ENCODE measurements around the gene TMEM242.
"Not testable (repeated sequence)": the region's sequence is repeated elsewhere in the genome, so short reads cannot be mapped to it uniquely, and the experiment has no call there.

TMEM242 gene

DNA sequence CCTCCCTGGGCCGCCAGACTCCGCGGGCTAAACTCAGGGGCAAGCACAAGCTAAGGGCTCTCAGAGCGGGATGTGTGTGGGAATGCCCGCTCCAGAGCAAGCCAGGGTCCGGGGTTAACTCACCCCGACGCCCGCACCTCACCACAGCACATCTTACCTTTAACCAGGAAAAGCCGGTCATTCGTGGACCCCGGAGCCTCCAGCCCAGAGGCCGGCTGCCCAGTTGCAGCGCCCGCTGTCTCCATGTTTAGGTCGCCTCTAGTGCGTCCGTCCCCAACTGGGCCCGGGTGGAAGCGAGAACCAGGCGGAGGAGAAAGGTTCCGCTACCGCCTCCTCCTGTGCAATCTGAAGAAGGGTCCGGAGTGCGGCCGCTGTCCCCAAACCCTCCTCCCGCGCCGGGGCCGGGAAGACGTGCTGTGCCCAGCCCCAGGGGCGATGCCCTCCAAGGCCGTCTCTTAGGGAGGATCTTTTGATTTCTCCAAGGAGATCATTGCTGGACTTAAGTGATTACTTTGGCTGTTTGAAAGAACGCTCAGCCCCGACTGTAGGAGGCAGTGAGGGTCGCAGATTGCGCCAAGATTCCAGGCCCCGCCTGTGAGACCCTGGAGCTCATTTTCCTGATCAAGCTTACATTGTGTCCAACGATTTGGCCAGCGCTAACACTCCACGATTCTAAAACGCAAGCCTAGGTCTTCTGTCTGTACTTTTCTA lies at the start of gene TMEM242:
Gene TMEM242 (minus strand): TSS at position 265 of the 711 bp plus-strand sequence. CDS start 20 bp downstream, at position 245.
- ATAC-seq = peak; percentile 92 to 94

DNA sequence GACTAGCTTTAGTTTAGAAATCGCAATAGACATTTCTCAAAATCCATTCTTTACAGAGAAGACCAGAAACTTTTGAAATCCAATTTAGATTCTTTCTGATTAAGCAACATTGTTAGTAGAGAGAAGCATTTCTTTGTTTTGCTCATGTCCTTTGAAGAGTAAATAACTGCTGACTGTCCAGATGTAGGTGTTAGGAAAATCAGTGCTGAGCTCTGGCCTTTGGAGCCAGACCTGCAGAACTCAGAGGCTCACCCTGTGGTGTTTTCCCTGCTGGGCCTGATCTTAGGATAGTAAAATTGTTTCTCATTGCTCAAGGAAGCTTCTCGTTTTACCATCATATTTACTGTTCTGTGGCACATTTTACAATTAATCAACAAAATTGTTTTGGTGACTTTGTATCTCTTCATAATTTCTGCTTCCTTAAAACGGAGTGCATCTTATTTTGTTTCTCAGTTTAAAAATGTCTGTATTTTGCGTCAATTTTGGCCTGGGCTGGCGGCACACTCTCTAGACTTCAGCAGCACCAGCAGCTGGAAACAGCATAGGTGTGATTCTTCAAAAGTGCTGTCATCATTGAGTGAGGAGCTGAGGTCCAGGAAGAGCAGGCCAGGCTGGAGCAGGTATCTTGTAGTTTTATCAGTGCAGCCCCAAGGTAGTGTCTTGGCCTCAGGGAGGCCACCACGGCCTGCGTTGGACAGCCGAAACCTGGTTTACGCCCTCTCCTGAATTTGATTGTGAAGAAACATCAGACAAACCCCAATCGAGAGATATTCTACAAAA lies 49.4 kb upstream of the TMEM242 start:
- no peak for ATAC-seq

DNA sequence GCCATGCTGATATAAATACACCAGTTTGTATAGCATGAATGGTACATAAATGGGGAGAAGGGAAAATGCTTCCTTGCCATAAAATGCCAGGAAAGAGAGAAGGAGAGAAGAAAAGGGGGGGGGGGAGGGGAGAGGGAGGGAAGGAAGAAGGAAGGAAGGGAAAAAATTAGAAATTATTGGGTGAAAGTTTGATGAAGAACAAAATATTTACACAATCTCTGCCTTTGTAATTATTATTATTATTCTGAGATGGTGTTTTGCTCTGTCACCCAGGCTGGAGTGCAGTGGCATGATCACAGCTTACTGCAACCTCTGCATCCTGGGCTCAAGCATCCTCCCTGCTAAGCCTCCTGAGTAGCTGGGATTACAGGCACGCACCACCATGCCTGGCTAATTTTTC lies 47.4 kb upstream of the TMEM242 start:
- ATAC-seq = no peak

DNA sequence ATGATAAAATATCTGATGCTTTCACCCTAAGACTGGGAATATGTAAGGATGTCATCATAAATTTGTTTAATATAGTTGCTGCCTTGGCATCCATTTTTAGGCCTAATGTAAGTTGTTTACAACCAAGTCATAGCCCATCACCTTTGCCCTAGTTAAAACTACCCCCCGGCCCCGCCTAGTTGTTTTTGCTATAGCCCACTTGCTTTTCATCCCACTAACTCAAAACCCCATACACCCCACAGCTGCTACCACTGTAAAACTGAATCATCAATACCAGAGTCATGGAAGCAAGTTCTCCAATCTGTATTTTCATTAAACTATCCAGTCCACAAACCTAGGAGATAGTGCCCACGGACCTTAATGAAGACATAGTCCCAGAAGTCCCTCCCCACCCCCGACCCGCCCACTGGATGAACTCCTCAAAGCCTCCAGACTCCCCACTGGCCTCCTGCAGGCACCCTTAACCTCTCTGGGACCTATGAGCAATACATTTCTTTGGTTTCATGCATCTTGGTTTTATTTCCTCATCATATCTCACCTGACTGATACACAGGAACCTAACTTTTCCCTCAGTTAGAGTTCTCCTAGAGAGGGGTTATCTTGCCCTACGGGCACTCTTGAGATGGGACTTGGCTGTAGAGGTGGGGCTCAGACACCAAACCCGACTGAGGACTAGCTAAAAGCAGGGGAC lies 45.2 kb upstream of the TMEM242 start:
- peak in 1 of 2 donors; percentile 32 for ATAC-seq

DNA sequence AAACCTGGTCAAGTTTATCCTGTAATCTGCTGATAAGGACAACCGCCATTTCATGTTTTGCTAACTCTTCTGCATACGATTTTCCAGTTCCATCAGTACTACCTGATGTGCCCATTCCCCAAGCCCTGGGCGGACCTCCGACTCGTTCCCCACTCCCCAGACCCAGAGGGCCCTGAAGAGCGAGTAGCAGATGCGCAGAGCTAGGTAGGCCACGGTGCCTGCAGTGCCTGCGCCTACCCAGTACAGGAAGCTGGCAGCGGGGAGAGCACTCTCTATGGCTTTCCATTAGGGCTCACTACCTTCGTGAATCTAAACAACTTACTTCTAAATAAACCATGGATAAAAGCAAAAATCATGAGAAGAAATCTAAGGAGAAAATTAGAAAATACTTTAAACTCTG lies 43.3 kb upstream of the TMEM242 start:
- no peak for ATAC-seq

DNA sequence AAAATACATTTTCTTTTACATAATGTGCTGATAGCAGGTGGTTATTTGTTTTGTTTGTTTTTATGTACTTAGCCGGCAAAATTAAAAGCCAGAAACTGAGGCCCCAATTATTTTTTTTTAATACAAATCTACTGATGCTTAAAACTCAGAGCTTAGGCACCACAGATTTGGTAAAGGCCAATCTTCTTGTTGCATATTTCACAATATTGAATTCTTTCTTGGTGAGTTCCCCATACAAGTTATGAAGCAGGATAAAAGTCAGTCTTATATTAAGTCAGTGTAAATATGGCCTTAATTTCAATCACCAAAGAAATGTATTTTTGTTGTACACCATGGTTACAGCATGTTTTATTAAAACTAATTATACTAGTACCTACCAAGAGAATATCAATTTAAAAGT lies 41.4 kb upstream of the TMEM242 start:
- no peak for ATAC-seq

DNA sequence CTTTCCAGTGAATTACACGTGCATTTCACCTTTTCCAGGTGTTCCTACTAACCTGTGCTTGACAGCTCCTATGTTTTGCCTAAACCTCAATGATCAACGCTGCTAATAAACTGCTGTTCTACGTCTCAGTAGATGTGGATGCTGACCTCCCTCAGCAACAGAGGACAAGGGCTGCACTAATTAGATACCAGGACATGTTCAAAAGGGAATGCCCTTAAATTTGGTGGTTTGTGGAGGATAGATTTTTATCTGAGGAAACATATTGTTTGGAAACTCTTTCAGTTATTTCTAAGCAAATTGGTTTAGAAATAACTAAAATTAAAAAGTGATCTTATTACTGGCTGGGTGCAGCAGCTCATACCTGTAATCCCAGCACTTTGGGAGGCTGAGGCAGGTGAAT lies 38.6 kb upstream of the TMEM242 start:
- no peak for ATAC-seq

DNA sequence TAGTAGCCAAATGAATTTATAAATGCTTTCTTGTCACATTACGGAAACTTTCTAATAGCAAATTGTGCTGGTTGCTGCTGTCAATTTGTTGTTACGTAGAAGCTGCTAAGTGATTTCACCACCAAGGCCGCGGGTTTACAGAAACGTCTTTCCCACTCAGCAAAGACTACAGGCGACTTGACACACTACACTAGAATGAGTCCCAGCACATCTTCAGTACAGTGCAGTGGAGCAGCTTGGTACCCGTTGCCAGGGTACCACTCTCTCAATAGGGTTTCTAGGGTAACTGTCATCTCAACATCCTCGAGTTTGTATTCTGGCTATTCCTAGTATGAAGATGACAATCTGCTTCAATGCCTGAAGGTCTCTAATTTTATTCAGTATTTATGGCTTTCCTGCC lies 35.0 kb upstream of the TMEM242 start:
- ATAC-seq = no peak

DNA sequence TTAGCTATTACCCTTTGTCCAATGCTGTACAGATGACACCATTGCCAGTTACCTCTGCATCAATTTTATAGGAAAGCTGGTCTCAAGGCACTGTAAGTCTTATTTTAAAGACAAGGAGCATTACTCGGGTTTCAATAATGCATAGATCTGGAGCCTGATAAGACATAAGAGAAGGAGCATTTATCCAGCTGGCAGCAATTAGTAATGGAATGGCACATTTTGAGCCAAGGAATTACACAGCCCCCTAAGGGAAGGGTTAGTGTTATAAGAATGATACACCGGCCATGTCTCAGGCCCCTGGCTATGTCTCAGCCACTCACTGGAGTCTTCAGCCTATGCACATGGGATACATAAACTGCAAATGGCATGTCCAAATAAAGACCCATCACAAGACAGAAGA lies 23.1 kb upstream of the TMEM242 start:
- ATAC-seq = no peak

DNA sequence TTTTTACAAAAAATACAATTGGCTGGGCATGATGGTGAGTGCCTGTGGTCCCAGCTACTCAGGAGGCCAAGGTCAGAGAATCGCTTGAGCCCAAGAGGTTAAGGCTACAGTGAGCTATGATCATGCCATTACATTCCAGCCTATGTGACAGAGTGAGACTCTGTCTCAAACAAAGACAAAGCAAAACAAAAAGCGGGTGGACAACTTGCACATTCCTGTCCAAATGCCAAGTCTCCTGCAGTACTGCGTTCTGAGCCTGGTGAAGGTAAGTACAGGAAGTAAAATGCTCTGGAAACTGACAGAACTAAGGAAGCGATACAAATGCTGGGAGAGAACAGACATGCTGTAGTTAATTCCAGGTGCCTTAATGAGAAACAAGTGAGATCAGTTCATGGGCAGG lies 20.4 kb upstream of the TMEM242 start:
- ATAC-seq = no peak

DNA sequence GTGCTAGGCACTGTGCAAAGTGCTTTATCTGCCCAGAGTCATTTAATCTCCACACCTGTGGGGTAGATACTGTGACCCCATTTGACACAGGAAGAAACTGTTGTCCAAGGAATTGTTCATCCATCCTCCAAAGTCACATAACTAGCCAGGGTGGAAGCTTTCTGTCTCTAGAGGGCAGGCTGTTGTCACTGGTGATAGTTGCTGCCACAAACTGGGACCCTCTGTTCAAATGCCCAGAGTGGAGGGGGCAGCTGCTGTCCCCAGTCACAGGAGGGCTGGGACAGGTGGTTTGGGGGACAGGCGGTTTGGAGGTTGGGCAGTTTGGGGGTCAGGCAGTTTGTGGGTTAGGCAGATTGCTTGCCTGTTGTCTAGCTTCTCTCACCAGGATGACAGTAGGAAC lies 16.1 kb upstream of the TMEM242 start:
- no peak for ATAC-seq

DNA sequence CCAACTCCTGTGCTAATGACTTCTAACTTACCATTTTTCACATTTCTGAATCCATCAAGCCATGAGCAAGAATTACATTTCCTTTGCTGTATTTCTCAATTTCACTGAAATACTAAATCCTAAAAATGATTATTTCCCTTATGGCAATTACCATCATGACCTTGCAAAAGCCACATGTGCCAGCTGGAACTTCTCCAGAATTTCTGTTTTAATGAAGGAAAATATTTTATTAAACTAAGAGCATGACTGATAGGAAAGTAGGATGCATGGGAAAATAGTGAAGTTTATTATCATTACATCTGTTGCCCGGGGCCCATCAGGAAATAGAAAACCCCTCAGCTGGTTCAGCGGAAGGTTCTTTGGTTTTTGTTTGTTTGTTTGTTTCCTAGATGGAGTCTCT lies 14.4 kb upstream of the TMEM242 start:
- no peak for ATAC-seq

DNA sequence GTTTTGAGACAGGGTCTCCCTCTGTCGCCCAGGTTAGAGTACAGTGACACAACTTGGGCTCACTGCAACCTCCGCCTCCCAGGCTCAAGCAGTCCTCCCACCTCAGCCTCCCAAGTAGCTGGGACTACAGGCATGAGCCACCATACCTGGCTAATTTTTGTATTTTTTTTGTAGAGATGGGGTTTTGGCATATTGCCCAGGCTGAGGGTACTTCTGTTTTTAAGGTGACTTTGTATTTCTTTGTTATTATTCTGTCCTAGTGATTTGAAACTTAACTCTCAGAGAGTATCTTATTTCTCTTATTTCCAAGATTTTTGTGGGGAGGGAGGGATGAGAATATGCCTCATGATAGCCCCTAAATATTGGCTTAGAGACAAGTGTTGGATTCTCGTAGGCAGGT lies 14.0 kb upstream of the TMEM242 start:
- not testable (repeated sequence) for ATAC-seq

DNA sequence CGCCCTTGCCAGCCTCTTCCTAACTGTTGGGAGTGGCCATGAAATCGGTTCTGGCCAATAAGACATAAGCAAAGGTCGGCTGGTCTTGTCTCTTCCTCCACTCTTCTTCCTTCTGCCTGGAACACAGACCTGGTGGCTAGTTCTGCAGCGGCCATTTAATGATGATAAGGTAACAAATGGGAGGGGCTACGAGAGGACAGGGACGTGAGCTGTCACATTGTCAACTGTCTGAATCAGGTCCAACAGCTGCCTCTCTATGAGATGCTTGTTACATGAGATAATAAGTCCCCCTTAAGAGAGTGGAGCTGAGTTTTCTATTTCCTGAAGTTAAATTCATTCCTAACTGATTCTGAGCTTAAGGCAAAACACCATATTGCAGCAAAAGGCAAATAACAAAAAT lies 12.5 kb upstream of the TMEM242 start:
- ATAC-seq = no peak

DNA sequence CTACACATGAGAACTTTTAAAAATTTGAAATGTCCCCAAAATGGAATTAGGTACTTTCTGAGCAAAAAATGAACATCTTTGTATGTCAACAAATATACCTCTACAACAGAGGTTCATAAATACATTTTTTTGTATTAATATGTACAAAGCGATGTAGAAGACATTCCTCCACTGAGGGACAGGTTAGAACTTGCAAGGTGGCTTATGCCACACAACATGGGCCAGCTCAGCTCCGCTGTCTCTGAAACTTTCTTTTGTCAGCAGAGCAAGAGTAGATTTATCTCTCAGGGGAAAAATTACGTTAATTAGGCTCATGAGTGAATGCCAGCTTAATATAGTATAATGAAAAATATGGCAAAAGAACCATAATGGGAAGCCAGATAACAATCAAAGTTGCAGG lies 10.6 kb upstream of the TMEM242 start:
- no peak for ATAC-seq

DNA sequence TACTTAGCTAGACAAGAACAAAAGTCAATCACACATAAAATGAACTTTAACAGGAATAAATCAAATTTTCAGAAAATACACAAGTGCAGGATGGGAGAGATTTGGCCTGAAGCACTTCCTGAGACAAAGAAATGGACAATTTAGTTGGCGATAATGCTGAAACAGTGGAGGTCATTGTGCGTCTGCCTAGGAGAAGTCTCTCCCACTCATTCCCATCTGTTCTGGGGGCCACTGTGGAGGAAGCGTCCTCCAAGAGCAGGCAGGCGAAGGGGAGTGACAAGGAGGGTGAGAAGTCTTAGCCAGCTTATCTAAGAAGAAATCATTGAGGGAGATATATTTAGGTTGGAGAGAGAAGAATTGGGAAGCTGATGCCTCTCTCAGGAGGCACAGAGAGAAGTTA lies 10.2 kb upstream of the TMEM242 start:
- no peak for ATAC-seq

DNA sequence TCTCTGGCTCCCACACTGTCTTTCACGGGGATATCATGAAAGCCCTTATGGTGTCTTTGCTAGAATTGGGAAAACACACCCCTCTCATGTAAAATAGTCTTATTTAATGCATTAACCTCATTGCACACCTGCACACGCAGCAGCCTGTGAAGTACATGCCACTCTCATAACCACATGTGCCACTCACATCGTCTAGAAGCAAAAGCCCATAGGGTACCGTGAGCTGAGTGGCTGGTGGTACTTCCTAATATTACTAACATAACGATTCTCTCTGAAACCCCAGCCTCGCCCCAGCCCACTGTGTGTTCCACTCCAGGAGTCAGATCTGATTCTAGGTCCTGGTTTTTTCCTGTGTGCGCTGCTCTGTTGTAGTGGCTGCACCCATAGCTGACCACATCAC lies 9.5 kb upstream of the TMEM242 start:
- no peak for ATAC-seq

DNA sequence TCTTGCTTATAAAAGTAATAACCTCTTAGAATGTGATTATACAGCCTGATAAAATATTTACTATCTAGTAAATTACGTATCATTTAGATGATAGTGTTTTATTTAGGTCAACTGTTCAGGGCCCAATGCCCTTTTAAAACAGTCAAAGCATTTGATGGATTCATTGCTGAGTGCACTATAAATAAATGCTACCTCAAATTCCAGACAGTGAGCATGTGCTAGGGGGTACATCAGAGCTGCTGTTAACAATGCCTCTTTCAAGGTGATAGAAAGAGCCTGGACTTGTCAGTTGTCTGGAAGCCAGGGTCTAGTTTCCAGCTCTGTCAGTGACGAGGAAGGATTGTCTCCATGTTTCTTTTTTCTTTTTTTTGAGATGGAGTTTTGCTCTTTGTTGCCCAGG lies 7.5 kb upstream of the TMEM242 start:
- ATAC-seq = no peak

DNA sequence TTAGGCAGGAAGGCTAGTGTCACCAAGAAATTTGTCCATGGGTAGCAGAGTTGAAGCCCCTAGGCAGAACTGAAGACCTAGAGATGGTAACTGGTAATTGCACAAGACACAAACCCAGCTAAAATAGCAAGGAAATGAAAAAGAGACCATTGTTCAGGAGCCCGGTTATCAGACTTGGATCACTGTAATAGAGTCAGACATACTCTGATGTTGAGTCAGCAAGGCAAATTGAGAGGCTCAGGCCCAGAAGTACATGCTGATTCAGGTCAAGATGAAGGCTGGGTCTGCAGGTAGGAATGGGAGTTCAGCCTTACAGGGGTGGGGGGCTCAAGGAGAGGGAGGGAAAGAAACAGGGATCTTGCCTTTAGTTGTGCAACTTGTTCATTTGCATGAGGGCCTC lies 6.5 kb upstream of the TMEM242 start:
- no peak for ATAC-seq

DNA sequence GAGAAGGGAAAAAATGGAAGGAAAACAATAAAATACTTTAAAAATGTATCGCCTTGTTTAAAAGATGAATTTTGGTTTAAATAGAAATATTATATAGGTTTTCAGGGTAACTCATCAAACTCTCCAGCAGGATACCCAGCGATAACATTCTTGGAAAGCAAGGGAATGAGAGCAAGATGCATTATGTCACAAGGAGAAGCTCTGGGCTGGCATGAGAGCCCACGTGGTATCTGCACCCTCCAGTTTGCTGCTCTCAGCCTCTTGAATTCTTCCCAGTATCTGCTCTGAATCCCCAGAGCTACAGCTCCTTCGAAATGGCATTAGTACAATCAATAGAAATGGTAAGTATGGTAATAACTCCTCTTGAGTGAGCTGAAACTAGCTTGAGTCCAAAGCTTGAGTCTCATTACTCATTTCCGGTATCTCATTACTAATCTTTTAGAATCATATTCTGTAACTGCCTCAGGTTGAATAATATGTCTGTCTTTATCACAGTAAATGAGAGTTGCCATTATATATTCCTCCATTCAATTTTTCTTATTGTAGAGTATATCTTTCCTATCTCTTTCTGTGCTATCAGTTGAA lies 4.9 kb upstream of the TMEM242 start:
- ATAC-seq = peak; percentile 16 to 46

DNA sequence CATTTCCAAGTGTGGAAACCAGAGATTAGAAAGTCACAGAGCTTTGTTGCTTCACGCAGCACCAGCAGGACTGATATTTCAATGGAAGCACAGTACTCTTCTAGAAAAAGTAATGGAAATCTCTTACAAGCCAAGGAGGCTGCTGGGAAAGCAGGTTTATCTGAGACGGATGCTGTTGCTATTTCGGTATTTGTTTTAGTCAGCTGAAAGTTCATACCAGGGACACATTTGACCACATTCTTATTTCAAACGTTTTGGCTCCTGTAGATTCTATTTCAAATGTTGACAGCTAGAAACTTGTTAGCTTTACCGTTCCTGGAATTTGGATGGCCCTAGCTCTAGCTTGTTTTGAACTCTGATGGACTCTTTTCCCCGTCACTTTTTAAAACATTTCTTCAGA lies 3.7 kb upstream of the TMEM242 start:
- ATAC-seq = no peak

DNA sequence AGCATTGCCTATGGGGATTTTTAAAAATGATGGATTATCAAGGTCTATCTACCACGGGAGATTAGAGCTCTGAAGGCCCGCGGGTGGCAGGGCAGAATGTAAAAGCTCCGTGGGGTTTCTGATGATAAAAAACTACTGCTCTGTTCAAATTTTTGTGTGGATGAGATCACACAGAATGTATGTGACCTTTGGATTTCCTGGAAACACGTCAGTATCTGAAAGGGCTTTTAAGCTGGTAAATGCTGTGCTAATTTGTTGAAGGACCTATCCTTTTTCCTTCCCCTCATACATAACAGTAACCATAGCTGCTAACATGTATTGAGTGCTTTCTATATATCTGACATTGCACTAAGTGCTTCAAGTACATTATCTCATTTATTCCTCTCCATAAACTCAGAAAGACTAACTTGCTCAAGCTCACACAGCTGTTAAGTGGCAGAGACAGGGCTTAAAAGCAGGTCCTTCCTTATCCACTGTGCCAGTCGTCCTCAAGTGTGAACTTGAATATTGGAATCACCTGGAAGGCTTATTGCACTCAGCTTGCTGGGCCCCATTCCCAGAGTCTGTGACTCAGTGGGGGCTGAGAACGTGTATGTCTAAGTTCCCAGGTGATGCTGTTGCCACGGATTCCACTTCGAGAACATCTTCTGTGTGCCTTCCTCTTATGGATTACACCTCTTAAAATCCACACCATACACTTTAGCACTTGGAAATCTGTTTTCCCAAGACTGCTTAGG lies 1.9 kb upstream of the TMEM242 start:
- ATAC-seq = no peak

DNA sequence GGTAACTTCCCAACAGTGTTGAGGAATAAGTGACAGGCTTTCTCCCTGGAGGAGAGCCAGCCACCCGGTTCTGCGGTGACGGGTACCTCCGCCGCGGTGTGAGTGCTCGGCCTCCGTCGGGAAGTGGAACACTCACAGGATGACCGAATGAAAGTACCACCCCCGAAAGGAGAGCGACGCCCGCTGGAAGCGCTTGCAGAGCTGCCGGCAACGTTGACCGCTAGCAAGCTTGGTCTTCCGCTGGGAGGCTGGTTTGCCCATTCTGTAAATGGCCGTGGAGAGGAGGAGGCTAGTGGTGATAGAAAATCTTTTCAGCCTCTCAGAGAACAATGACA lies 614 bp upstream of the TMEM242 start:
- ATAC-seq = peak in 1 of 2 donors; percentile 5

Data from activated CD4-positive, CD25-positive, alpha-beta regulatory T cell treated with anti-CD3 and anti-CD28 coated beads, Interleukin-2, amount 50 U/mL, for 24 hours (primary cell).